ENCODE results near the gene P3H3. TPM values are rescaled to one million over a fixed set of nuclear protein-coding genes. Genes with fewer than 3 reads are reported as not detected.

Gene P3H3
- total and polyA plus RNA-seq, 2 donors (not counting 3 experiments of a cell fraction or from before 2014, with no cell fraction given) = 75.9 to 76.5 TPM

- Histone ChIP-seq H3K4me1 (ENCODE audit: control insufficient read depth, extremely low read depth, insufficient read depth, low read length) (peaks cover 13% of the 10 kb centered on the region), H3K79me2 (ENCODE audit: control insufficient read depth, insufficient read depth, low read length) (peaks cover 25% of the 10 kb centered on the region), H3K9me1 (replicated peaks; ENCODE audit: control insufficient read depth, extremely low read depth, insufficient read depth, low read length) (no peaks in the 10 kb centered on the region), H2AFZ (ENCODE audit: low read depth, low read length) (no peak overlapping the region), H3K4me3 (replicated peaks in 1 of 3; ENCODE audit: insufficient read depth in 1 of 3, low read depth in 1 of 3, low read length in 3 of 3) (no peak overlapping the region), H3K9me3 (replicated peaks; ENCODE audit: control insufficient read depth, insufficient read depth, low read length) (no peaks in the 10 kb centered on the region), H3K27me3 (ENCODE audit: control insufficient read depth in 2 of 2, insufficient read depth in 2 of 2, low read length in 2 of 2) (no peaks in the 10 kb centered on the region), H4K20me1 (replicated peaks; ENCODE audit: control insufficient read depth, extremely low read depth, insufficient read depth, low read length) (no peaks in the 10 kb centered on the region), H3K27ac (ENCODE audit: insufficient read depth, low read depth, low read length) (no peak overlapping the region), H3K4me2 (ENCODE audit: insufficient read depth, low read length) (no peak overlapping the region), H3K36me3 (ENCODE audit: control insufficient read depth in 2 of 2, extremely low read depth in 1 of 2, insufficient read depth in 2 of 2, low read length in 2 of 2) (peaks cover 0 to 21% of the 10 kb centered on the region in 2 experiments), H3K9ac (replicated peaks; ENCODE audit: extremely low read depth, insufficient read depth, low read length) (no peak overlapping the region)
- CTCF ChIA-PET = interaction anchor here (12.0 kb wide), 1 partner anchor 78 kb away, joined by 148 read pairs; the partner anchor contains the start of gene MLF2
- DNase-seq (ENCODE audit: low read depth, low spot score) (no peak), FAIRE-seq (no peak)
- BruUV-seq (replicated peaks) = no TSS peak
- dilution Hi-C loops (cut with MboI; ENCODE audit: extremely low pct_ligation_motif_present, low sequenced_read_pairs) = no loop called here
- intact Hi-C loops (cut with micrococcal nuclease) = no loop called here
- no peak for TF ChIP-seq FOS (IDR thresholded peaks at IDR 0.05; ENCODE audit: borderline replicate concordance, insufficient read depth, low read length)
- TF ChIP-seq MYC (IDR thresholded peaks at IDR 0.05; ENCODE audit: low read depth, low read length) = no peak
- TF ChIP-seq MAX (IDR thresholded peaks at IDR 0.05; ENCODE audit: insufficient read depth, insufficient read length) = no peak
- TF ChIP-seq GATA2 (IDR thresholded peaks at IDR 0.05; ENCODE audit: insufficient read depth, insufficient read length, low read depth, low read length) = no peak
- TF ChIP-seq CTCF (IDR thresholded peaks at IDR 0.05; ENCODE audit: extremely low read depth in 1 of 2, insufficient read depth in 1 of 2, low read depth in 1 of 2, low read length in 2 of 2) = no peak
- no peak for TF ChIP-seq POLR2A (IDR thresholded peaks at IDR 0.05; ENCODE audit: low read depth, low read length)
- no peak for TF ChIP-seq EZH2 (IDR thresholded peaks at IDR 0.05; ENCODE audit: borderline replicate concordance, low read depth, low read length, severe bottlenecking)
- no peak for TF ChIP-seq POLR2AphosphoS5 (IDR thresholded peaks at IDR 0.05; ENCODE audit: insufficient read depth, low read depth, low read length)
- POLR2A ChIA-PET = no interaction called here
These were observed 3.3 kb downstream of the P3H3 start for GRCh38 chr12:6831450-6831995.

Data from endothelial cell of umbilical vein (primary cell).